Thyroid gland (tissue), 4 donors: Measurements from ENCODE around the gene ITLN1. TPM values are rescaled to one million over a fixed set of nuclear protein-coding genes. Genes with fewer than 3 reads are reported as not detected.

Source experiments
- DNase-seq, 2 donors: peaks; one replicate each; pipeline ENCODE4 v3.0.0-alpha.2; 2019
- H3K27ac ChIP-seq, 3 donors: fragments of 200-600 bp; sonication (generic); 1 replicate in 2 of 3; 2 replicates in 1 of 3; pipeline ENCODE4 v1.5.1; 2016 to 2019; ENCODE audit warnings: mild to moderate bottlenecking in 1 of 3, moderate library complexity in 1 of 3
- H3K27me3 ChIP-seq: fragments of 200-600 bp; sonication (generic); one replicate; pipeline ENCODE4 v1.5.1; 2019
- H3K36me3 ChIP-seq, 2 donors: fragments of 200-600 bp; sonication (generic); one replicate each; pipeline ENCODE4 v1.5.1; 2016 to 2019
- H3K4me1 ChIP-seq, 2 donors: fragments of 200-600 bp; sonication (generic); one replicate each; pipeline ENCODE4 v1.5.1; 2017 to 2019
- H3K4me3 ChIP-seq, 3 donors: fragments of 200-600 bp; sonication (generic); replicated peaks in 1 of 3; 1 replicate in 2 of 3; 2 replicates in 1 of 3; pipeline ENCODE4 v1.5.1; 2016; ENCODE audit warnings: mild to moderate bottlenecking in 1 of 3
- H3K9me3 ChIP-seq: fragments of 200-600 bp; sonication (generic); one replicate; pipeline ENCODE4 v1.5.1; 2017
- CTCF ChIP-seq, 6 experiments: fragments of 200-600 bp in 3 of 6; fragments of 450-650 bp in 3 of 6; sonication (generic) in 3 of 6; IDR thresholded peaks; one replicate each; pipeline ENCODE4 v1.5.1; 2016 to 2019; ENCODE audit warnings: antibody characterized with exemption in 6 of 6, mild to moderate bottlenecking in 2 of 6, inconsistent platforms in 1 of 6, moderate library complexity in 1 of 6
- POLR2A ChIP-seq, 2 donors: fragments of 450-650 bp; IDR thresholded peaks; one replicate each; pipeline ENCODE4 v1.6.1; 2017; ENCODE audit warnings: antibody characterized with exemption in 2 of 2, mild to moderate bottlenecking in 2 of 2, moderate library complexity in 1 of 2
- WGBS, 2 donors: methylation state at CpG; one replicate each; pipeline ENCODE4 v1.1.5; 2017; 5-methylcytosine and 5-hydroxymethylcytosine counted together
- intact Hi-C: fragments of 100-400 bp; cut with DNase I; formaldehyde crosslinking; loops from one replicate; pipeline ENCODE4 v1.15.1; 2023
- total RNA-seq, 4 donors: library from RNA; depleted of rRNA; stranded (reverse); fragments of >200 nt; gene quantifications; one replicate each; pipeline ENCODE4 v1.2.3, GENCODE V29; 2016

ITLN1 gene
- total RNA-seq, 4 donors from 2014 or later, result not detected

DNA sequence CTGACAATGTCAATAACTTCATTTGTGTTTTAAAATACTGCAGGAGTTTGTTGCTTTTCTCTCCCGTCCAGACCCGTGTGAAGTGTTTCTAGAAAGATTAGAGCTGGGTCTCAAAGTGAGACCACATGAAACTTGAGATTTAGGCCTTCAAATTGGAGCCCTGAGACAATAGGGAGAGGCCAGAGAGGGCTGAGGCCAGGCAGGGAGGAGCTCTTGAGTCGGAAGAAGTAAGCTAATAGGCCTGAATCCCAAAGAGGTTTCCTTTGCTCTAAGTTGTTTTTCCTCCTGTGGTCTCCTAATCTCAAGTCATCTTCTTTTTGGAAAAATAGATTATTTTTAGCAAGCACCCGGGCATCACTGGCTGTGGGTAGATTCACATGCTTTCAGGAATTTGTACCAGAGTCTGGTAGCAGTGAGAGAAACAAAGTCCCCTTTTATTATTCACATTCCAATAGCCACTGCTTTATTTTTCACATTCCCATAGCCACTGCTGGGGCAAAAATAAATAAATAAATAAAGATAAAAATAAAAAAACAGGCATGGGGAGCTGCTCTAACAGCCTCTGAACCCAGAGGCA lies 47.9 kb downstream of the ITLN1 start:
- intact Hi-C loops, result loop anchor here (10.0 kb wide), 1 partner anchor 258 kb away; the partner anchor contains the start of gene KLHDC9
- H3K4me1 ChIP-seq, result peaks cover 0 to 6% of the 10 kb centered on the region in 2 donors
- H3K27ac ChIP-seq, result no peak overlapping the region
- WGBS, 2 donors, result 66 to 77% methylated on average over 4 of the region's 4 CpGs
- H3K27me3 ChIP-seq, result no peaks in the 10 kb centered on the region
- H3K36me3 ChIP-seq, result no peaks in the 10 kb centered on the region
- no peak for DNase-seq
- no peaks in the 10 kb centered on the region for H3K9me3 ChIP-seq
- no peak overlapping the region for H3K4me3 ChIP-seq
- TF ChIP-seq POLR2A (IDR thresholded peaks at IDR 0.05), result no peak
- no peak for TF ChIP-seq CTCF (IDR thresholded peaks at IDR 0.05)

DNA sequence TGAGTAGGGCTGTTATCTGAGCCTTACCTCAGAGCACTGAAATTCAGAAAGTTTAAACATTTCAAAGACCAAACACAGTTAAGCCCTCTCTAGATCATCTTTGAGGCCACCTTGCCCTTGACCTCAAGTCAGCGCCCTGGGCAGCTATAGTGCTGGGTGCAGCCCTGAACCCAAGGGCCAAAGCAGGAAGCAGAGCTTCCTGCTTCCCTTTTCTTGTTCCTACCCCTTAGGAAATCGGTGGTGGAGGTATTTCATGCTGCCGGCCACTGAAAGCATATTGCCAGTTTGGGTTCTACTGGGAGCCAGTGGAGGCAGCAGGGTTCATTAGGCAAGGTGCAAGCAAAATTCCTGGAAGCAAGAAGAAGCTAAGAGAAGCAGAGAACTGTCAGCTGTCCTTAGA lies 48.4 kb downstream of the ITLN1 start:
- Histone ChIP-seq H3K9me3 (no peaks in the 10 kb centered on the region), H3K4me1 (peaks cover 0 to 6% of the 10 kb centered on the region in 2 donors), H3K27me3 (no peaks in the 10 kb centered on the region), H3K4me3 (no peak overlapping the region), H3K36me3 (no peaks in the 10 kb centered on the region), H3K27ac (no peak overlapping the region)
- DNase-seq, result no peak
- WGBS, 2 donors, result 47 to 75% methylated on average over 3 of the region's 3 CpGs
- intact Hi-C loops, result loop anchor here (10.0 kb wide), 1 partner anchor 258 kb away; the partner anchor contains the start of gene KLHDC9
- TF ChIP-seq POLR2A (IDR thresholded peaks at IDR 0.05), result no peak
- no peak for TF ChIP-seq CTCF (IDR thresholded peaks at IDR 0.05)

- Histone ChIP-seq H3K4me3 (no peak overlapping the region), H3K9me3 (no peaks in the 10 kb centered on the region), H3K27ac (no peak overlapping the region), H3K36me3 (no peaks in the 10 kb centered on the region), H3K27me3 (no peaks in the 10 kb centered on the region), H3K4me1 (peaks cover 0 to 6% of the 10 kb centered on the region in 2 donors)
- no peak for TF ChIP-seq POLR2A (IDR thresholded peaks at IDR 0.05)
- TF ChIP-seq CTCF (IDR thresholded peaks at IDR 0.05), result no peak
- intact Hi-C loops, result loop anchor here (2.0 to 10.0 kb wide), 2 partner anchors 115 to 259 kb away; partner anchors contain the start of gene KLHDC9
- no peak for DNase-seq
- WGBS, 2 donors, result 92 to 93% methylated on average over 3 of the region's 3 CpGs
These were observed 49.2 kb downstream of the ITLN1 start for GRCh38 chr1:160835751-160836150.

- Histone ChIP-seq H3K4me1 (peaks cover 0 to 6% of the 10 kb centered on the region in 2 donors), H3K27me3 (no peaks in the 10 kb centered on the region), H3K4me3 (no peak overlapping the region), H3K27ac (no peak overlapping the region), H3K9me3 (no peaks in the 10 kb centered on the region), H3K36me3 (no peaks in the 10 kb centered on the region)
- TF ChIP-seq CTCF (IDR thresholded peaks at IDR 0.05) (peak; percentile 17 to 85 (median 64)), POLR2A (IDR thresholded peaks at IDR 0.05) (no peak)
- intact Hi-C loops, result loop anchor here (2.0 to 10.0 kb wide), 3 partner anchors 116 to 260 kb away; partner anchors contain the start of gene KLHDC9
- peak; percentile 13 to 19 for DNase-seq
- 79 to 84% methylated on average over 3 of the region's 3 CpGs for WGBS, 2 donors
These were observed 49.9 kb downstream of the ITLN1 start for GRCh38 chr1:160834945-160835565.
